PFSK-1 (cell line): Measurements from ENCODE around the gene ABCC8.

Experiments used
- FOXP2 ChIP-seq: optimal IDR thresholded peaks from 2 replicates; pipeline ENCODE3; 2011; ENCODE audit warnings: borderline replicate concordance, control low read depth, inconsistent platforms; ENCODE audit not compliant: insufficient read depth; ENCODE audit errors: extremely low read length, extremely low read depth
- POLR2AphosphoS5 ChIP-seq: IDR thresholded peaks from 2 replicates; pipeline ENCODE4 v1.6.1; 2012; ENCODE audit warnings: low read depth, mild to moderate bottlenecking, control low read depth, low read length, moderate library complexity
- TAF1 ChIP-seq: IDR thresholded peaks from 2 replicates; pipeline ENCODE4 v1.6.1; 2012; ENCODE audit warnings: low read length, control low read depth, borderline replicate concordance; ENCODE audit not compliant: insufficient read depth
- TF ChIP-seq, protein P1 (sequence below), 2 experiments: IDR thresholded peaks; 2 replicates each; pipeline versions ENCODE4 v1.6.1 to v1.8.0; 2011 to 2012; ENCODE audit warnings: low read depth in 2 of 2, low read length in 2 of 2, control low read depth in 1 of 2, inconsistent platforms in 1 of 2, mild to moderate bottlenecking in 1 of 2, moderate library complexity in 1 of 2; ENCODE audit not compliant: insufficient read depth in 1 of 2

- TF ChIP-seq POLR2AphosphoS5: no peak
- no peak for TF ChIP-seq TAF1
- TF ChIP-seq, protein P1, sequence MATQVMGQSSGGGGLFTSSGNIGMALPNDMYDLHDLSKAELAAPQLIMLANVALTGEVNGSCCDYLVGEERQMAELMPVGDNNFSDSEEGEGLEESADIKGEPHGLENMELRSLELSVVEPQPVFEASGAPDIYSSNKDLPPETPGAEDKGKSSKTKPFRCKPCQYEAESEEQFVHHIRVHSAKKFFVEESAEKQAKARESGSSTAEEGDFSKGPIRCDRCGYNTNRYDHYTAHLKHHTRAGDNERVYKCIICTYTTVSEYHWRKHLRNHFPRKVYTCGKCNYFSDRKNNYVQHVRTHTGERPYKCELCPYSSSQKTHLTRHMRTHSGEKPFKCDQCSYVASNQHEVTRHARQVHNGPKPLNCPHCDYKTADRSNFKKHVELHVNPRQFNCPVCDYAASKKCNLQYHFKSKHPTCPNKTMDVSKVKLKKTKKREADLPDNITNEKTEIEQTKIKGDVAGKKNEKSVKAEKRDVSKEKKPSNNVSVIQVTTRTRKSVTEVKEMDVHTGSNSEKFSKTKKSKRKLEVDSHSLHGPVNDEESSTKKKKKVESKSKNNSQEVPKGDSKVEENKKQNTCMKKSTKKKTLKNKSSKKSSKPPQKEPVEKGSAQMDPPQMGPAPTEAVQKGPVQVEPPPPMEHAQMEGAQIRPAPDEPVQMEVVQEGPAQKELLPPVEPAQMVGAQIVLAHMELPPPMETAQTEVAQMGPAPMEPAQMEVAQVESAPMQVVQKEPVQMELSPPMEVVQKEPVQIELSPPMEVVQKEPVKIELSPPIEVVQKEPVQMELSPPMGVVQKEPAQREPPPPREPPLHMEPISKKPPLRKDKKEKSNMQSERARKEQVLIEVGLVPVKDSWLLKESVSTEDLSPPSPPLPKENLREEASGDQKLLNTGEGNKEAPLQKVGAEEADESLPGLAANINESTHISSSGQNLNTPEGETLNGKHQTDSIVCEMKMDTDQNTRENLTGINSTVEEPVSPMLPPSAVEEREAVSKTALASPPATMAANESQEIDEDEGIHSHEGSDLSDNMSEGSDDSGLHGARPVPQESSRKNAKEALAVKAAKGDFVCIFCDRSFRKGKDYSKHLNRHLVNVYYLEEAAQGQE (IDR thresholded peaks at IDR 0.05; ENCODE audit: insufficient read depth in 1 of 2, low read depth in 2 of 2, low read length in 2 of 2): no peak
- no peak for TF ChIP-seq FOXP2
Observed at GRCh38 chr11:17477084-17477333, 364 bp upstream of the ABCC8 start.
